Right renal pelvis (tissue), 4 donors: Measurements from ENCODE around the gene NRXN3. TPM values are rescaled to one million over a fixed set of nuclear protein-coding genes. Genes with fewer than 3 reads are reported as not detected.

Experiments
- DNase-seq, 4 donors: peaks; one replicate each; pipeline ENCODE4 v3.0.0-alpha.2; 2013; ENCODE audit warnings: low read depth in 4 of 4, low spot score in 3 of 4, missing footprints in 1 of 4
- polyA plus RNA-seq, 4 donors: library from polyadenylated mRNA; unstranded; fragments of 120-200 nt; gene quantifications; one replicate each; pipeline ENCODE4 v1.2.1, GENCODE V29; 2013; ENCODE audit not compliant: insufficient read length in 4 of 4

Gene NRXN3
- polyA plus RNA-seq, 4 donors = 5.7 to 7.3 (median 7.2) TPM

- no peak for DNase-seq
Observed at GRCh38 chr14:78614593-78614992, 444.4 kb downstream of the NRXN3 start.

DNA sequence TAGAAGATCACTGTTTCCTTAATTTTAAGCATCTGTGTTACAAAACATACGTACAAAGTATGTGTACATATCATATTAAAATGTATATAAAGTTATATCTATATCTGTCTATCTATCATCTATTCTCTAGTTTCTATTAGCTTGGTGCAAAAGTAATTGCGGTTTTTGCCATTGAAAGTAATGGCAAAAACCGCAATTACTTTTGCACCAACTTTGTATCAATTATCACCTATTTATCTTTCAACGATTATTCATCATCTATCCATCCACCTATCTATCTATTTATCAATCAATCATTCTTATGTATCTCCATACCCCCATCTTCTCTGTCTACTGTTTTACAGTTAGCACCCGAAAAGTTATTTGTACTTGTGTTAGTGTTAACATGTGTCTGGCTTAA is 447.6 kb downstream of the NRXN3 start:
- DNase-seq = no peak

DNA sequence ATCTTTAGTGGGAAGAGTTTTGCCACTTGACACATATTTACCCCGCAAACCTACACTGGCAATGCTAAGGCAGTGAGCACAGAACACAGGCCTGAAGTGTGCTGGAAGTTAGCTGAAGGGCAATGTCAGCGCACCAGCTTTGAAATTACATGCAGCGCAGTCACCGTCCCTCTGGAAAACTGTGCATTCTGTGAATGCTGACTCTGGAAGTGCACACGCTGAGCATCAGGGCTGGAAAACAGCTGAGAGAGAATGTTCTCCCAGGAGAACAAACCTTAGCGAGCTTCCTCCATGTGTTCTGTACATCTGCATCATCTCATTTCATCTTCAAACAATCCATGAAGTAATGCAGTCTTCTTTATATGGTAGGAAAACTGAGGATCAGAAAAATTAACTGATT is 448.2 kb downstream of the NRXN3 start:
- DNase-seq = no peak

- DNase-seq = no peak
Observed at GRCh38 chr14:78627114-78627513, 456.9 kb downstream of the NRXN3 start.

- no peak for DNase-seq
Observed at GRCh38 chr14:78631551-78631950, 461.4 kb downstream of the NRXN3 start.

- no peak for DNase-seq
Observed at GRCh38 chr14:78633752-78634151, 463.6 kb downstream of the NRXN3 start.

GRCh38 chr14:78637489-78637888 is 467.3 kb downstream of the NRXN3 start:
- no peak for DNase-seq

- DNase-seq = peak in 2 of 4 donors; percentile 12 to 17
Observed at GRCh38 chr14:78637908-78638475, 467.8 kb downstream of the NRXN3 start.

DNA sequence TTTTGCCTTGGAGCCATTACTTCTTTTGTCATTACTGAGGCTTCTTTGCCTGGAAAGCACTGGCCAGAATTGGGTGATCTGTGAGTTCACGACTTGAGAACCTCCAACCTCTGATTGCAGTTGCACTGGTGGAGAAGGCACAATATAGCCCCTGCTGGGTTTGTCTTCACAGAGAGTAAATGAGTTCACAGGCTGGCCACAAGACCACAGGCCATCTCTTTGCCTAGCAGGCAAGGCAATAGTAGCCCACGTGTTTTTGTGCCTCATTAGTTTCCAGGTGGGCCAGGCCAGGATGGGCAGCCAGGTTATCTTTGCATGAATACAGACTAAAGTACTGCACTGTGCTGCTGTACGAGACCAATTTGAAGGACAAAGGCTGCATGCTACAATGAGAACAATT is 468.8 kb downstream of the NRXN3 start:
- no peak for DNase-seq

GRCh38 chr14:78644824-78645559 is 474.8 kb downstream of the NRXN3 start:
- DNase-seq = no peak

- no peak for DNase-seq
Observed at GRCh38 chr14:78652727-78653126, 482.6 kb downstream of the NRXN3 start.

- no peak for DNase-seq
Observed at GRCh38 chr14:78653173-78653572, 483.0 kb downstream of the NRXN3 start.

DNA sequence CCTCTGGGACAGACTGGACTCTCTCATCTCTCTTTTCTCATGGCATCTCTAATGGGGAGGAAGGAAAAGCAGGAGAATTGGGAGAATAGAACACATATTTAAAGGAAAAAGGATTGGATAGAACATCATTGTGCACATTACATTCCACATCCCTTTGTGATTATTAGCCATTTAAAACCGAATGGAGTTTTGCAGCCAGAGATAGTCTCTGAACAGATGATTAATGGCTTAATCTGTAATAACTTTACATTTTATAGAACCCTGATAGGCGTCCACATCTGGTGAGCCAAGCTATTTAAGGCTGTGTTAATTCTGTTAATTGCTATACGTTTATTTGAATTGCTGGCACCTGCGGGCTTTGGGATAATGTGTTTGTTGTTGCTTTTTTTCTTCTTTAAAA is 487.3 kb downstream of the NRXN3 start:
- no peak for DNase-seq

DNA sequence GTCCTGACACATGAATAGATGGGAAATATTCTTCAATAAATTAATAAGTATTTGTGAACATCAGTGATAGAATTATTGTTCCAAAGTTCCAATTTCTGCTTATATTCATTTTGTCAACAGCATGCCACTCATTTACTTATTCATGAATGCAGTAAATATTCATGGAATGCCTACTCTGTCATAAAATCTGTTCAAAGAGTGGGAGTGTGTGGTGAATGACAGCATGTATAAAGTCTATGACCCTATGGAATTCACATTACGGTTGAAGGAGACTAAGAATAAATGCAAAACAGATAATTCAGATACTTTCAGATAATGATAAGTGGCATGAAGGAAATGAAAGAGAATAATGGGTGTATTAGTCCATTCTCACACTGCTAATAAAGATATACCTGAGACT is 494.7 kb downstream of the NRXN3 start:
- no peak for DNase-seq

- DNase-seq = no peak
Observed at GRCh38 chr14:78666336-78667056, 496.3 kb downstream of the NRXN3 start.

DNA sequence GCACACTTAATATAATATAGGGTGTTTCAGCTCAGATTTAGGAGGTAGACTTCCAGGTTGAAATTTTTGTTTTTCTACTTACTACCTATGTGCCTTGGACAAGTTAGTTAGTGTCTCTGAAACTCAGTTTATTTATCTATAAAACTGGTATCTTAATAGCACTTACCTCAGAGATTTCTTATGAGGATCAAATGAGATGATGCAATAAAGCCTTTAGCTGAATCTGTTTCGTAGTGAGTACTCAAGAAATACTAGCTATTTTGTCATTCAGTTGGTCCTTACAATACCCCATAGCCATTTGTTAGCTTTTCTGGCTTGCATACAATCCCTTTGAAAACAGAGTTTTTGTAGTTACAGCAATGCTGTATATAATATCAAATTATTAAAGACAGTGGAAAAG is 497.0 kb downstream of the NRXN3 start:
- no peak for DNase-seq

DNA sequence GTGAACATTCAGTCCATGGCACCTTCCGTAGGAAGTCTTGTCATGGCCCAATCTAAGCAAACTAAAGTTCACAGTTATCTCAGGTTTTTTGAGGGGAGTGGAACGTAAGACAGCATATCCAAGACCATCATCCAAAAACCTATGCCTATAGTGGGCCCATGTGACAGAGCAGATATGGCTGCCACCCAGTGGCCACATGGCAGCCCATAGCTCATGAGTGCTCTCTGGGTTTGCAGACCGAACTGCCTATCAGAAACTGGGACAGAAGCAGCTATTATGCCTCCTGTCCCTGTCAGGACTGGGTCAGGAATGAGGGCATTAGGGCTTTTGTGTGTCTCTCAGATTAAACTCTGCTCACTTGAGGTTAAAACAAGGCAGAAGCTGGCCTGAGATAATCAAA is 503.7 kb downstream of the NRXN3 start:
- no peak for DNase-seq

DNA sequence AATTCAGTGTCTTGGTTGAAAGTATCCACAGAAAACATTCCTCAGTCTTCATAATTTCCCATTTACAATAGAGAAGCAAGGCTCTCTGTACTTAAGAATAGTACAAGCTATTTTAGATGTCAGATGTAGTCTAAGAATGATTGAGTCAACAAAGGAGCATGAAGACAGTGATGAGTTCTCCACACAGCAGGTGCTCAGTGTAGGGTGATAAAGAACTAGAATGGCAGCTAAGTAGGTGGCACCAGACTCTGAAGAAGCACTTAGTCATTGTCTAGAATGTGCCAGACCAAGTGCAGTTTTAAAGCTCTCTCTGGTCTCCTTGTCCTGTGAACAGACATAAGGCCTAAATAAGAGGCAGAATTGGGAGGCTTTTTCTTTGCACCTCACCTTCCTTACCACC is 504.6 kb downstream of the NRXN3 start:
- no peak for DNase-seq

DNA sequence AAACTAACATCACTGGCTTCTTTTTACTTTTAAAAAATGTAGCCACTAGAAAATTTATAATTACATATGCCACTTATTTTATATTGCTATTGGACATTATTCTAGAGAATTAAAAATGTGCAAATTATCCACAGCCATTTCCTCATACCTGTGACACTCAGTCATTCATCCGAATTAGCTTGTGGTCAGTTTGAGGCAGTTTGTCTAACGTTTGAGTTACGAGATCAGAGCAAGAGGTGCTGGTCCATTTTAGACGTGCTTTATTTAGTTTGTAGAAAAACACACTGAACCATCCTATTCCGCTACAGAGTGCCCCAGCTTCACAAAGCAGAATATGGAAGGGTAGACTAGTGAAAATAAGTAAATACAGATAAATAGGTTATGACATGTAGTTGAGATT is 513.0 kb downstream of the NRXN3 start:
- DNase-seq = no peak

GRCh38 chr14:78683981-78684380 is 513.8 kb downstream of the NRXN3 start:
- DNase-seq = no peak

GRCh38 chr14:78688503-78688902 is 518.3 kb downstream of the NRXN3 start:
- DNase-seq = no peak

- no peak for DNase-seq
Observed at GRCh38 chr14:78690836-78691235, 520.7 kb downstream of the NRXN3 start.
